ENCODE measurements around the gene CCDC30.
"Not testable (repeated sequence)": the region's sequence is repeated elsewhere in the genome, so short reads cannot be mapped to it uniquely, and the experiment has no call there.

CCDC30 gene

GRCh38 chr1:42453386-42453785 lies 9.7 kb upstream of the CCDC30 start:
- no peak for DNase-seq (ENCODE audit: low read depth)

DNA sequence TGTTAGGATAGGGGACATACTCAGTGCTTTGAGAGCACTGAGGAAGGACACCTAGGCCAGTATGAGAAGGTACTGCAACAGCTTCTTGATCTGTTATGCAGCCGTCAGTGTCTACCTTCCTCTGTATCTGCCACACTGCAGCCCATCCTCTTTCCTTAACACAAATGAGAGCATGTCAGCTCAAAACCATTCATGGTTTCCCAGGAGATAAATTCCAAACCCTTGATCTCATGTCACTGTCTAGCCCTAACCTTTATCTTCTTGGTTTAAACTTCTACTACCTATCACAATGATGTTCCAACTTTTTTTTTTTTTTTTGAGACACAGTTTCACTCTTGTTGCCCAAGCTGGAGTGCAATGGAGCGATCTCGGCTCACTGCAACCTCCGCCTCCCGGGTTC lies 8.7 kb upstream of the CCDC30 start:
- no peak for DNase-seq (ENCODE audit: low read depth)

GRCh38 chr1:42456010-42456753 lies 6.9 kb upstream of the CCDC30 start, which contains the start of the genes PPCS and ZMYND12:
Gene PPCS (plus strand): TSS chr1:42456543. CDS start chr1:42456566, 23 bp downstream.
Gene ZMYND12 (minus strand): TSS chr1:42456022. CDS start chr1:42455997, 25 bp downstream.
- DNase-seq (ENCODE audit: low read depth) = peak; percentile 79

DNA sequence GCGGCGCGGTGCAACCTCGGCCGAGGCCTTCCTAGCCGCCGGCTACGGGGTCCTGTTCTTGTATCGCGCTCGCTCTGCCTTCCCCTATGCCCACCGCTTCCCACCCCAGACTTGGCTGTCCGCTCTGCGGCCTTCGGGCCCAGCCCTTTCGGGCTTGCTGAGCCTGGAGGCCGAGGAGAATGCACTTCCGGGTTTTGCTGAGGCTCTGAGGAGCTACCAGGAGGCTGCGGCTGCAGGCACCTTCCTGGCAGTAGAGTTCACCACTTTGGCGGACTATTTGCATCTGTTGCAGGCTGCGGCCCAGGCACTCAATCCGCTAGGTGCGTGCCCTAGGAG lies 6.4 kb upstream of the CCDC30 start:
- no peak for DNase-seq (ENCODE audit: low read depth)

DNA sequence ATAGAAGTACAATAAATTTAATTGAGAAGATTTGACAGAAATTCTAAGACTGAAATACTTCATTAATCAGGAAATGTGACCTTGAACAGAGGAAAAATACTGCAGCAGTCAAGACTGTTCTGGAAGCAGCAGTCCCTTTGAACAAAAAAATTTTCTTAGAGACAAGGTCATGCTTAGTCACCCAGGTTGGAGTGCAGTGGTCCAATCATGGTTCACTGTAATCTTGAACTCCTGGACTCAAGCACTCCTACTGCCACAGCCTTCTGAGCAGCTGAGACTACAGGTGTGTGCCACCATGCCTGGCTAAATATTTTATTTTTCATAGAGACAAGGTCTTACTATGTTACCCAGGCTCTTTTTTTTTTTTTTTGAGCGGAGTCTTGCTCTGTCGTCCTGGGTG lies 1.9 kb upstream of the CCDC30 start:
- no peak for DNase-seq (ENCODE audit: low read depth)

GRCh38 chr1:42463921-42464320 lies 835 bp downstream of the CCDC30 start:
- DNase-seq (ENCODE audit: low read depth) = no peak

DNA sequence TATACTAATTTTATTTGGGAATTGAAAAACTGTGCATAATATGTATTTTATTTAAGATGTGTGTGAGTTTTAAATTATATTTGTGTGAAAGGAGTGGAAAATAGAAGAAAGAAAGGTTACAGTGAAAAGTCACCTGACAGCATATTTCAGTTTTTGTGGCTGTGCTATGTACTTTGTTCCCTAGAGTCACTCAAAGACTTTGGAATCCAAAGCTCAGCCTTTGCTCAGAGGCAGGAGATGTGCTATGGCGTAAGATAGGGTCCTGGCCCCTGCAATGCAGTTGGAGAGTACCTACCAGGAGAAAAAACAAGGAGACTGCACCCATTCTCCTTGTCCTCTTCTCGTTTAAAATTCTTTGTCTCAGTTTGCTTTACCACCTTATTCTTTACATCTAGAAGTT lies 2.9 kb downstream of the CCDC30 start:
- DNase-seq (ENCODE audit: low read depth) = no peak

DNA sequence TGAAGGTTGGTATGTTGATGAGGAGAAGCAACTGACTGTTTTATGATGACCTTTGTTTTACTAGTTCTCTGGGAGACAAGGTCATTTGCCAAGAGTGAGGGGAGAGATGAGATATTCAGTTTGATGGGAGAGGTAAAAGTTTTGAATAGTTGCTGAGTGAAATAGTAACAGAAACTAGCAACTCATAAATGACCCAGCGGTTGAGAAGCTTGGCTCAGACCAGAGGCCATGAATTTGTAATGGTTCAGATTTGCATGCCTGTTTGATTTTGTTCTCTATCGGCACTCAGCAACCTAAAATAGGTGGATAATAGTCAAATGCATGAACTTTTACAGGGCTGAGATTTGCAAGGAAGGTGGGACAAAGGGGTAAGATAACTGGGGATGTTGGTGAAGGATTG lies 6.6 kb downstream of the CCDC30 start:
- no peak for DNase-seq (ENCODE audit: low read depth)

GRCh38 chr1:42476605-42477004 lies 13.5 kb downstream of the CCDC30 start:
- no peak for DNase-seq (ENCODE audit: low read depth)

DNA sequence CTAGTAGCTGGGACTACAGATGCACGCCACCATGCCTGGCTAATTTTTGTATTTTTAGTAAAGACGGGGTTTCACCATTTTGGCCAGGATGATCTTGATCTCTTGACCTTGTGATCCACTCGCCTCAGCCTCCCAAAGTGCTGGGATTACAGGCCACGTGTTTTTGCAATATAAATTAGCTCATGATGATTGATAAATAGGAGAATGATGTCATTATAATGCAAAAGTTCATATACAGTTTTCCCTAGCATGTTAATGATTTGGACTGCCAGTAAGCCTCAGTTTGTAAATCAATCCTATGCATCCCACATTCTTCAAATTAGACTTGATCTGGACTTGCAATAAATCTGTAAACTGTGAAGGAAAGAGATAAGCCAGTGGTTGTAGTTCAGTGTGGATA lies 14.3 kb downstream of the CCDC30 start:
- not testable (repeated sequence) for DNase-seq (ENCODE audit: low read depth)

DNA sequence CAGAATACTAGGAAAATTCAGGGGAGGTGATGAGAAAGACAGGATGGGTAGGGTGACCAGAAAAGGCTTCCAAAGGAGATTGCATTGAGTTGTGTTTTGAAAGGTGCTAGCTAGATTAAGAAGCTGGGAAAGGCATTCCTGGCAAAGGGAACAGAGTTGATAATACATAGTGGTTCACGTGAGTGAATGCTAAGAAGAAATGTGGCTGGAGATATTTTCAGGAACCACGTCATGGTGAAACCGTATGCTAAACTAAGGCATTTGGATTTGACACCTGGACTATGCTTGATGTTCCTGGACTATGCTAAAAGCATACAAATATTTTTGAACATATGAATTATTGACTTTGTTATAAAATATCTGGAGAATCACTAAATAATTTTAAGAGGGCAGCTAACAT lies 14.7 kb downstream of the CCDC30 start:
- no peak for DNase-seq (ENCODE audit: low read depth)

- DNase-seq (ENCODE audit: low read depth) = no peak
Measured at GRCh38 chr1:42479621-42480020, 16.5 kb downstream of the CCDC30 start.

- no peak for DNase-seq (ENCODE audit: low read depth)
Measured at GRCh38 chr1:42480921-42481320, 17.8 kb downstream of the CCDC30 start.

DNA sequence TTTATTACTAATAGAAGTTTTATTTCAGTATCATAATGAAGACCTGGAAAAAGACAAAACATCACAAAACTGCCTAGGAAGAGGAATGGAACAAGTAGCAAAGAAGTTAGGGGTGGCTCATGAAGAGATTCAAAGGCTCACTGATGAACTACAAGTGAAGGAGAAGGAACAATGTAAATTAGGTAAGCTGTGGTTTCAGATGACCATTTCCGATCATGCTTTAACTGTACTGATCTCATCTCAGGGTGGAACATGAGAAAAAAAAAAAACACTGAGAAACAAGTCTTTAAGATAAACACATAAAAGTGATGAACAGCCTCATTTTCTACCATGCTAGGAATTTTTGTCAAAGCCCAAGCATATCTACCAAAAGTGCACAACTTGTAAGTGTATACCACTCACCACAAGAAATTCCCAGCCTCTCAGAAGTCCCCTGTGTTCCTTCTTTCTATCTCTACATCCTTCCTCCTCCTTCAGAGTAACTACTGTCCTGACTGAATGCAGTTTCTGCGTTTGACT lies 19.6 kb downstream of the CCDC30 start:
- no peak for DNase-seq (ENCODE audit: low read depth)

GRCh38 chr1:42484382-42484781 lies 21.3 kb downstream of the CCDC30 start:
- no peak for DNase-seq (ENCODE audit: low read depth)

DNA sequence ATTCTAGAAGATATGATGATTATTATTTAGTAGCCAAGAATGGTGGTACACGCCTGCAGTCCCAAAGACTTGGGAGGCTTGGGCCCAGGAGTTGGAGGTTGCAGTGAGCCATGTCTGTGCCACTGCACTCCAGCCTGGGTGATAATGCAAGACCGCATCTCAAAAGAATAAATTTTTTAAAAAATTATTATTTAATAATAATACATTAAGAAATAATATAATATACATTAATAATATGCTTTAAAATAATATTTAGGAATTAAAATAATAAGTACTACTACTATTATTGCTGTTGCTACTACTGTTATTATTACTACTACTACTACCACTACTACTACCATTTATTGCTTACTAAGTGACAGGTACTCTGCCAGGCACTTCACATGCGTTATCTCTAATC lies 27.2 kb downstream of the CCDC30 start:
- no peak for DNase-seq (ENCODE audit: low read depth)

DNA sequence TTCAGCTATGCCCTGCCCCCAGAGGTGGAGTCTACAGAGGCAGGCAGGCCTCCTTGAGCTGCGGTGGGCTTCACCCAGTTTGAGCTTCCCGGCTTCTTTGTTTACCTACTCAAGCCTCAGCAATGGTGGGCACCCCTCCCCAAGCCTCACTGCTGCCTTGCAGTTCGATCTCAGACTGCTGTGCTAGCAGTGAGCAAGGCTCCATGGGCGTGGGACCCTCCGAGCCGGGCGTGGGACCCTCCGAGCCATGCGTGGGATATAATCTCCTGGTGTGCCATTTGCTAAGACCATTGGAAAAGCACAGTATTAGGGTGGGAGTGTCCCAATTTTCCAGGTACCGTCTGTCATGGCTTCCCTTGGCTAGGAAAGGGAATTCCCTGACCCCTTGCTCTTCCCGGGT lies 38.9 kb downstream of the CCDC30 start:
- not testable (repeated sequence) for DNase-seq (ENCODE audit: low read depth)

DNA sequence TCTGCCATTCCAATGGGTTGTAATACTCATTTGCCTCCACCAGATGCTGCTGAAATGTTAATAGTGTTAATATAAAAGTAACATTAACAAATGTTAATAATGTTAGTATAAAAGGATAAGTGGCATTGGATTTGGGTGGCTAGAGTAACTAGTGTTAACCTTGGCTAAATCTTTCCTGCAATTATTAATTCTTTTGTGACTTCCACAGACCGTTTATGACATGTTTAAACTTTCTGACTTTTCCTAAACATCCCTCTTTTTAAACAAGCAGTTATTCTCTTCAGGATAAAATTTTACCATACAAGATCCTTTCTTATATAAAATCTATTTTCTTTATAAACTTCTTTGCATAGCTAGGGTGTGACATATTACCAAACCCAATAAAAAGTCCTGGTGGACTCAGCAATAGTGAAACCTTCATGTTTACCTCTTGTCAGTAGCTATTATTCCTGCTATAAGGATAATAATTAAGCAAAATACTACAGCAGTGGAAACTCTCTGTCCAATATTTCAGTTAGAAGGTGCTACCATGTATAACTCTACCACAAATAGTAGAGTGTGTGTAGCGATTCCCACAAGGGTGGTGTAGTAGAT lies 41.5 kb downstream of the CCDC30 start:
- DNase-seq (ENCODE audit: low read depth) = no peak

DNA sequence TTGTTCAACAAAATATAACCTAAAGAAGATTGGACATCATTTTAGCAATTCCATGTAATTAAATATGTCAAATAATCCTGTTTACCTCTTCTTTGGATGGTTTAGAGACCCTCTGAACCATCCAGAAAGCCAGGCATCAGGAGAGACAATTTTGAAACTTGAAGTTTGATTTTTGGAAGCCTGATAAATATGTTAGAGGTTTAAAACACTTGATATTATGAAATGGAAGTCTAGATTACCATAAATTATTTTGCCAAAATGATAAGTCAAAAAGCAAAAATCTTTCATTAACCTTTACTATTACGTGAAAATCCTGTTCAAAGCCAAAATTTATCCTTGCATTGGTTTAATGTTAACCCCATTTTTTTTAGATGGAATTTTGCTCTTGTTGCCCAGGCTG lies 43.5 kb downstream of the CCDC30 start:
- DNase-seq (ENCODE audit: low read depth) = no peak

- DNase-seq (ENCODE audit: low read depth) = peak; percentile 45
Measured at GRCh38 chr1:42511581-42512155, 48.6 kb downstream of the CCDC30 start.

DNA sequence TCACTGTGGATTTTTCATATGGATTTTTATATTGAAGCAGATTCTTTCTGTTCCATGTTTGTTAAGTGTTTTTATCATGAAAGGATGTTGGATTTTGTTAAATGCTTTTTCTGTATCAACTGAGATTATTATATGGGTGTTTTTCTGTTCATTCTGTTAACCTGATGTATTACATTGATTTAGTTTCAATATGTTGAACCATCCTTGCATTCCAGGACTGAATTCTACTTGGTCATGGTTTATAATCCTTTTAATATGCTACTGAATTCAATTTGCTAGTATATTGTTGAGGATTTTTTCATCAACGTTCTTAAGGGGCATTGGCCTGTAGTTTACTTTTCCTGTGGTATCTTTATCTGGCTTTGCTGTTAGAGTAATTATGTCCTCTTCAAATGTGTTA lies 55.8 kb downstream of the CCDC30 start:
- DNase-seq (ENCODE audit: low read depth) = no peak

DNA sequence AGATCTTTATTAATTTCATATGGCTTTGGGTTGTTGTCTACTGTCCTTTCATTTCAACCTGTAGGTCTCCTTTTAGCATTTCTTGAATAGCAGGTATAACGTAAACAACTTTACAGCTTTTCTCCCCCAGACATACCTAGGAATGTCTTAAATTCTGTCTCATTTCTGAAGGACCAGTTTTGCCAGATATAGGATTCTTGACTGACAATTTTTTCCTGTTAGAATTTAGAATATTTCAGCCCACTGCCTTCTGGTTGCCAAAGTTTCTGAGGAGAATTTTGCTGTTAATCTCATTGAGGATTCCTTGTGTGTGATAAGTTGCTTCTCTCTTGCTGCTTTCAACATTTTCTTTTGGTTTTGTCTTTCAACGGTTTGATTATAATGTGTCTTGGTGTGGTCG lies 60.1 kb downstream of the CCDC30 start:
- DNase-seq (ENCODE audit: low read depth) = no peak

DNA sequence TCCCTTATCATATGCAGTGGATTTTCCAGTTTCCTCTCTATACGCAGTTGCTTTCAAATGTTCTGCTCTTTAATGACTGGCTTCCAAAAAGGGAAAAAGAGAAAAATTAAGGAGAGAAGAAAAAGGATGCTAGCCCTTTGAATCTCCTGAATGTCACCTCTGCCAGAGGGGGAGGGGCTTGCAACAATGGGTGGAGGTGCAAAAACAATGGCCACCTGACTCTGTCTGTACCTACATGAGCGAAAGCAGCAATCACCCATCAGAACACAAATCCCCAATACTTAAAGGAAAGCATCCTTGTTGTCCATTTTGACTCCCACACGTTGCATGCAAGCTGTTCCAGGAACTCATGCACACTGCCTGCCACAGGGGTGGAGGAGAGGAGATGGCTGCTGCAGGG lies 61.2 kb downstream of the CCDC30 start:
- DNase-seq (ENCODE audit: low read depth) = no peak

Measured in CMK (cell line).